ENCODE results near the gene RBFOX1.

Gene RBFOX1

GRCh38 chr16:7713244-7713643, 380.6 kb downstream of the RBFOX1 start:
- no peak for DNase-seq

- no peak for DNase-seq
Observed at GRCh38 chr16:7714775-7715174, 382.1 kb downstream of the RBFOX1 start.

- DNase-seq = no peak
Observed at GRCh38 chr16:7716660-7717550, 384.3 kb downstream of the RBFOX1 start.

- DNase-seq = no peak
Observed at GRCh38 chr16:7722761-7723160, 390.1 kb downstream of the RBFOX1 start.

- DNase-seq = no peak
Observed at GRCh38 chr16:7731141-7731540, 398.5 kb downstream of the RBFOX1 start.

GRCh38 chr16:7736138-7736665, 403.6 kb downstream of the RBFOX1 start:
- DNase-seq = no peak

GRCh38 chr16:7742626-7743025, 410.0 kb downstream of the RBFOX1 start:
- no peak for DNase-seq

GRCh38 chr16:7744546-7745264, 412.1 kb downstream of the RBFOX1 start:
- DNase-seq = no peak

- no peak for DNase-seq
Observed at GRCh38 chr16:7745276-7745675, 412.6 kb downstream of the RBFOX1 start.

GRCh38 chr16:7746941-7747340, 414.3 kb downstream of the RBFOX1 start:
- no peak for DNase-seq

- DNase-seq = no peak
Observed at GRCh38 chr16:7748522-7748921, 415.9 kb downstream of the RBFOX1 start.

- no peak for DNase-seq
Observed at GRCh38 chr16:7755347-7755882, 422.8 kb downstream of the RBFOX1 start.

Data from DMS53 (cell line).